ENCODE data around the gene FAM151A. TPM values are rescaled to one million over a fixed set of nuclear protein-coding genes. Genes with fewer than 3 reads are reported as not detected.
A peak's percentile ranks its signal among the peaks of the same experiment; 100 is the strongest.

The FAM151A gene
- total RNA-seq, 4 donors from 2014 or later, result not detected

GRCh38 chr1:54652168-54652567 is 28.8 kb upstream of the FAM151A start:
- H3K36me3 ChIP-seq, result no peaks in the 10 kb centered on the region
- H3K9me3 ChIP-seq, result no peaks in the 10 kb centered on the region
- intact Hi-C loops (cut with DNase I), result no loop called here
- no peaks in the 10 kb centered on the region for H3K27me3 ChIP-seq
- H3K4me1 ChIP-seq, result no peaks in the 10 kb centered on the region
- H3K27ac ChIP-seq, result no peak overlapping the region
- no peak for DNase-seq
- TF ChIP-seq POLR2A (IDR thresholded peaks at IDR 0.05) (no peak), CTCF (IDR thresholded peaks at IDR 0.05) (no peak)
- no peak overlapping the region for H3K4me3 ChIP-seq (replicated peaks in 1 of 3)

GRCh38 chr1:54651608-54652007 is 28.3 kb upstream of the FAM151A start:
- H3K4me1 ChIP-seq, result no peaks in the 10 kb centered on the region
- TF ChIP-seq CTCF (IDR thresholded peaks at IDR 0.05) (no peak), POLR2A (IDR thresholded peaks at IDR 0.05) (no peak)
- no peaks in the 10 kb centered on the region for H3K9me3 ChIP-seq
- no peaks in the 10 kb centered on the region for H3K36me3 ChIP-seq
- no peak overlapping the region for H3K27ac ChIP-seq
- DNase-seq, result peak in 1 of 2 donors; percentile 3
- 81 to 82% methylated on average over 3 of the region's 3 CpGs for WGBS, 2 donors
- intact Hi-C loops (cut with DNase I), result no loop called here
- no peaks in the 10 kb centered on the region for H3K27me3 ChIP-seq
- H3K4me3 ChIP-seq (replicated peaks in 1 of 3), result no peak overlapping the region

GRCh38 chr1:54650417-54650816 is 27.1 kb upstream of the FAM151A start:
- H3K9me3 ChIP-seq, result no peaks in the 10 kb centered on the region
- H3K27me3 ChIP-seq, result no peaks in the 10 kb centered on the region
- TF ChIP-seq CTCF (IDR thresholded peaks at IDR 0.05) (no peak), POLR2A (IDR thresholded peaks at IDR 0.05) (no peak)
- no peak overlapping the region for H3K27ac ChIP-seq
- H3K36me3 ChIP-seq, result no peaks in the 10 kb centered on the region
- intact Hi-C loops (cut with DNase I), result no loop called here
- no peak for DNase-seq
- no peak overlapping the region for H3K4me3 ChIP-seq (replicated peaks in 1 of 3)
- no peaks in the 10 kb centered on the region for H3K4me1 ChIP-seq
- 91 to 94% methylated on average over 3 of the region's 3 CpGs for WGBS, 2 donors

- no peak for DNase-seq
- intact Hi-C loops (cut with DNase I), result no loop called here
- no peaks in the 10 kb centered on the region for H3K36me3 ChIP-seq
- H3K27ac ChIP-seq, result no peak overlapping the region
- H3K4me3 ChIP-seq (replicated peaks in 1 of 3), result no peak overlapping the region
- 82 to 100% methylated on average over 1 of the region's 1 CpG for WGBS, 2 donors
- H3K4me1 ChIP-seq, result no peaks in the 10 kb centered on the region
- TF ChIP-seq POLR2A (IDR thresholded peaks at IDR 0.05) (no peak), CTCF (IDR thresholded peaks at IDR 0.05) (no peak)
- no peaks in the 10 kb centered on the region for H3K27me3 ChIP-seq
- no peaks in the 10 kb centered on the region for H3K9me3 ChIP-seq
Measured at GRCh38 chr1:54649921-54650320, 26.6 kb upstream of the FAM151A start.

- intact Hi-C loops (cut with DNase I), result no loop called here
- Histone ChIP-seq H3K4me3 (replicated peaks in 1 of 3) (no peak overlapping the region), H3K27ac (no peak overlapping the region), H3K36me3 (no peaks in the 10 kb centered on the region), H3K27me3 (no peaks in the 10 kb centered on the region), H3K4me1 (no peaks in the 10 kb centered on the region), H3K9me3 (no peaks in the 10 kb centered on the region)
- TF ChIP-seq POLR2A (IDR thresholded peaks at IDR 0.05) (no peak), CTCF (IDR thresholded peaks at IDR 0.05) (no peak)
- 88 to 93% methylated on average over 5 of the region's 5 CpGs for WGBS, 2 donors
- DNase-seq, result no peak
Measured at GRCh38 chr1:54649130-54649898, 26.0 kb upstream of the FAM151A start.
